Liver (tissue), 3 donors: Measurements from ENCODE around the gene SPI1.

ENCODE experiments used
- EGR1 ChIP-seq, 2 donors: IDR thresholded peaks; 2 replicates each; pipeline ENCODE4 v1.6.1; 2016 to 2018; ENCODE audit warnings: antibody characterized with exemption in 2 of 2, low read depth in 2 of 2
- GABPA ChIP-seq, 2 donors: IDR thresholded peaks in 1 of 2; conservative IDR thresholded peaks in 1 of 2; 2 replicates each; pipeline ENCODE4 v1.6.1; 2016; ENCODE audit warnings: antibody characterized with exemption in 2 of 2, mild to moderate bottlenecking in 1 of 2, moderate library complexity in 1 of 2
- HNF4G ChIP-seq: IDR thresholded peaks from 2 replicates; pipeline ENCODE4 v1.6.1; 2016; ENCODE audit warnings: antibody characterized with exemption
- RAD21 ChIP-seq, 2 donors: IDR thresholded peaks; 2 replicates each; pipeline ENCODE4 v1.6.1; 2016; ENCODE audit warnings: antibody characterized with exemption in 2 of 2, mild to moderate bottlenecking in 2 of 2
- RXRA ChIP-seq, 2 donors: IDR thresholded peaks; 2 replicates each; pipeline ENCODE4 v1.6.1; 2017 to 2018; ENCODE audit warnings: antibody characterized with exemption in 2 of 2, mild to moderate bottlenecking in 1 of 2
- SP1 ChIP-seq: IDR thresholded peaks from 2 replicates; pipeline ENCODE4 v1.6.1; 2018; ENCODE audit warnings: antibody characterized with exemption, mild to moderate bottlenecking
- YY1 ChIP-seq: IDR thresholded peaks from 2 replicates; pipeline ENCODE4 v1.6.1; 2016; ENCODE audit warnings: antibody characterized with exemption, mild to moderate bottlenecking
- TF ChIP-seq, protein P1 (sequence below): IDR thresholded peaks from 2 replicates; pipeline ENCODE4 v1.6.1; 2016; ENCODE audit warnings: antibody characterized with exemption
- TF ChIP-seq, protein P2 (sequence below): fragments of 150-350 bp; IDR thresholded peaks from 2 replicates; pipeline ENCODE4 v1.5.1; 2017; ENCODE audit warnings: improper control_type of control experiment, low read depth, low read length; ENCODE audit not compliant: missing input control
- TF ChIP-seq, protein P3 (sequence below): IDR thresholded peaks from 2 replicates; pipeline ENCODE4 v1.6.1; 2016; ENCODE audit warnings: antibody characterized with exemption, mild to moderate bottlenecking
- donor health status: healthy.
- donor health status: healthy.

DNA sequence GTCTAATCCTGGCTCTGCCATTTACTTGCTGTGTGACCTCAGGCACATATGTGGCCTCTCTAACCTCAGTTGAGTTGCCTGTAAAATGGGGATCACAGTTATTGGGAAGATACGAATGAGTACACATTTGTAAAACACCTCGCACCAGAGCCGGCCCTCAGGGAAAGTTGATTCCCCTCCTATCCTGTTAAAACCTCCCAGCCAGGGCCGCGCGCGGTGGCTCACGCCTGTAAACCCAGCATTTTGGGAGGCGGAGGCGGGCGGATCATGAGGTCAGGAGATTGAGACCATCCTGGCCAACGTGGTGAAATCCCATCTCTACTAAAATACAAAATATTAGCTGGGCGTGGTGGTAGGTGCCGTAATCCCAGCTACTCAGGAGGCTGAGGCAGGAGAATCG, 18.0 kb downstream of the SPI1 start:
- TF ChIP-seq, protein P1, sequence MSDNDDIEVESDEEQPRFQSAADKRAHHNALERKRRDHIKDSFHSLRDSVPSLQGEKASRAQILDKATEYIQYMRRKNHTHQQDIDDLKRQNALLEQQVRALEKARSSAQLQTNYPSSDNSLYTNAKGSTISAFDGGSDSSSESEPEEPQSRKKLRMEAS: no peak
- TF ChIP-seq, protein P2, sequence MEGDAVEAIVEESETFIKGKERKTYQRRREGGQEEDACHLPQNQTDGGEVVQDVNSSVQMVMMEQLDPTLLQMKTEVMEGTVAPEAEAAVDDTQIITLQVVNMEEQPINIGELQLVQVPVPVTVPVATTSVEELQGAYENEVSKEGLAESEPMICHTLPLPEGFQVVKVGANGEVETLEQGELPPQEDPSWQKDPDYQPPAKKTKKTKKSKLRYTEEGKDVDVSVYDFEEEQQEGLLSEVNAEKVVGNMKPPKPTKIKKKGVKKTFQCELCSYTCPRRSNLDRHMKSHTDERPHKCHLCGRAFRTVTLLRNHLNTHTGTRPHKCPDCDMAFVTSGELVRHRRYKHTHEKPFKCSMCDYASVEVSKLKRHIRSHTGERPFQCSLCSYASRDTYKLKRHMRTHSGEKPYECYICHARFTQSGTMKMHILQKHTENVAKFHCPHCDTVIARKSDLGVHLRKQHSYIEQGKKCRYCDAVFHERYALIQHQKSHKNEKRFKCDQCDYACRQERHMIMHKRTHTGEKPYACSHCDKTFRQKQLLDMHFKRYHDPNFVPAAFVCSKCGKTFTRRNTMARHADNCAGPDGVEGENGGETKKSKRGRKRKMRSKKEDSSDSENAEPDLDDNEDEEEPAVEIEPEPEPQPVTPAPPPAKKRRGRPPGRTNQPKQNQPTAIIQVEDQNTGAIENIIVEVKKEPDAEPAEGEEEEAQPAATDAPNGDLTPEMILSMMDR: no peak
- TF ChIP-seq, protein P3, sequence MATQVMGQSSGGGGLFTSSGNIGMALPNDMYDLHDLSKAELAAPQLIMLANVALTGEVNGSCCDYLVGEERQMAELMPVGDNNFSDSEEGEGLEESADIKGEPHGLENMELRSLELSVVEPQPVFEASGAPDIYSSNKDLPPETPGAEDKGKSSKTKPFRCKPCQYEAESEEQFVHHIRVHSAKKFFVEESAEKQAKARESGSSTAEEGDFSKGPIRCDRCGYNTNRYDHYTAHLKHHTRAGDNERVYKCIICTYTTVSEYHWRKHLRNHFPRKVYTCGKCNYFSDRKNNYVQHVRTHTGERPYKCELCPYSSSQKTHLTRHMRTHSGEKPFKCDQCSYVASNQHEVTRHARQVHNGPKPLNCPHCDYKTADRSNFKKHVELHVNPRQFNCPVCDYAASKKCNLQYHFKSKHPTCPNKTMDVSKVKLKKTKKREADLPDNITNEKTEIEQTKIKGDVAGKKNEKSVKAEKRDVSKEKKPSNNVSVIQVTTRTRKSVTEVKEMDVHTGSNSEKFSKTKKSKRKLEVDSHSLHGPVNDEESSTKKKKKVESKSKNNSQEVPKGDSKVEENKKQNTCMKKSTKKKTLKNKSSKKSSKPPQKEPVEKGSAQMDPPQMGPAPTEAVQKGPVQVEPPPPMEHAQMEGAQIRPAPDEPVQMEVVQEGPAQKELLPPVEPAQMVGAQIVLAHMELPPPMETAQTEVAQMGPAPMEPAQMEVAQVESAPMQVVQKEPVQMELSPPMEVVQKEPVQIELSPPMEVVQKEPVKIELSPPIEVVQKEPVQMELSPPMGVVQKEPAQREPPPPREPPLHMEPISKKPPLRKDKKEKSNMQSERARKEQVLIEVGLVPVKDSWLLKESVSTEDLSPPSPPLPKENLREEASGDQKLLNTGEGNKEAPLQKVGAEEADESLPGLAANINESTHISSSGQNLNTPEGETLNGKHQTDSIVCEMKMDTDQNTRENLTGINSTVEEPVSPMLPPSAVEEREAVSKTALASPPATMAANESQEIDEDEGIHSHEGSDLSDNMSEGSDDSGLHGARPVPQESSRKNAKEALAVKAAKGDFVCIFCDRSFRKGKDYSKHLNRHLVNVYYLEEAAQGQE: no peak
- TF ChIP-seq YY1: no peak
- no peak for TF ChIP-seq GABPA (IDR thresholded peaks at IDR 0.05 in 1 of 2, conservative IDR thresholded peaks at IDR 0.05 in 1 of 2)
- no peak for TF ChIP-seq RAD21 (IDR thresholded peaks at IDR 0.05)
- TF ChIP-seq SP1: no peak
- TF ChIP-seq HNF4G: no peak
- TF ChIP-seq EGR1 (IDR thresholded peaks at IDR 0.05; ENCODE audit: low read depth in 2 of 2): no peak
- no peak for TF ChIP-seq RXRA (IDR thresholded peaks at IDR 0.05)
